HG03521 (cell line): Measurements from ENCODE around the gene AMDHD1.
A peak's percentile ranks its signal among the peaks of the same experiment; 100 is the strongest.

Experiments
- ATAC-seq: cut with Tn5 transposase; IDR thresholded peaks from one replicate; pipeline ENCODE4 v1.9.1; 2021; ENCODE audit warnings: mild to moderate bottlenecking, moderate library complexity; ENCODE audit not compliant: unreplicated experiment

AMDHD1 gene

DNA sequence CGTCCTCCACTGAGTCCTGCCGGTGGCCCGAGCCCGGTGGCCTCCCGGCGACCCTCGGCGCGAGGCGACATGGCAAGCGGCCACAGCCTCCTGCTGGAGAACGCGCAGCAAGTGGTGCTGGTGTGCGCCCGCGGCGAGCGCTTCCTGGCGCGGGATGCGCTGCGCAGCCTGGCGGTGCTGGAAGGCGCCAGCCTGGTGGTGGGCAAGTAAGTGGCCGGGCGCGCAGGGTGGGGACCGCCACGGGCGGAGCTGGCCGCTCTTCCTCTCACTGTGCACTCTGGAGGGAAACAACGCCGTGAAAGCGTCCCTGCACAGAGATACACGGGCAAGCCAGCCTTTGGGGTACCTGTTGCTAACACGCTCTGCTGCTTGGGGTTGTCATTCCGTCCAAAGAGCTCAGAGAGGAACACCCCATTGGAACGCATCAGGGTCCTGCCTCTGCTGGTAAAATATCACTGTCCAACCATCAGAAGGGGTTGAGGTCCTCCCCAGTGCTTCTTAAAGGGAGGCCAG, at the start of gene AMDHD1:
AMDHD1 (plus strand) TSS at position 2 of the 513 bp plus-strand sequence; CDS start at position 70, 68 bp downstream.
- peak; percentile 56 for ATAC-seq

DNA sequence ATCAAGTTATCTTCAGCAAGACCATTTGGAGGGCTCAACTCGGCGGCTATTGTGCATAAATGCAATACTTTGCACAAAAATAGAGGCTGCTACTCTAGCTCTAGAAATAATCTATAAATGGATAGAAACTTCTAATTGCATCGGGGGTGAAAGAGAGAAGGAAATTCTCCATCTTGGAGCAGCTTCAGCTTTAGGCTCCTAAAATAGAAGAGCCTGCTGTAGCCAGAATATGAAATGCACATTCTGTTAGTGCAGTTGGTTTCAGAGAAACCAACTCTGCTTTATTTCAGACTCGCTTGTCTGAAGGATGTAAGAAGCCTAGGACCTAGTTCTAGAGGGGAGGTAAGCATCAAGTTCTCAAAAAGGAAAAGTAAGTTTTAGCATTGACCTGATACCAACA, 46.3 kb upstream of the AMDHD1 start:
- no peak for ATAC-seq

DNA sequence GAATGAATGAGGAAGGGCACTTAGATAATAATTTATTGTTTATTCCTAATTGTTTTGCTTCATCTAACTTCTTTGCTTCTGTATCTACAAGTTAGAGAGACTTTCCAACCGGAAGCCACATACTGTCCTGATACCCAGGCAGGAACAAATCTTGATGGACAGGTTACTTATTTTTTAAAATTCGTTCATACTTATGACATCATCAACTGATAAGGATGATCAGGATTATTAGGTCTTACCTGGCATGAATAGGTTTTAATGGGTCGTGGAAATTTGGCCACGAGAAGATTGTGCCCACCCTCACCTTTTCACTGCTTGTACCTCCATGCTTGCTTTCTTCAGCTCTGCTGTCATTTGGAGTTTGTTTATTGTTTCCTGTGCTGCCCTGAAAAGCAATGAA, 45.0 kb upstream of the AMDHD1 start:
- ATAC-seq, result no peak

- no peak for ATAC-seq
Observed at GRCh38 chr12:95908573-95908972, 34.6 kb upstream of the AMDHD1 start.

- ATAC-seq, result no peak
Observed at GRCh38 chr12:95909871-95910270, 33.3 kb upstream of the AMDHD1 start.

- ATAC-seq, result peak; percentile 90
Observed at GRCh38 chr12:95918194-95918993, 24.7 kb upstream of the AMDHD1 start.

DNA sequence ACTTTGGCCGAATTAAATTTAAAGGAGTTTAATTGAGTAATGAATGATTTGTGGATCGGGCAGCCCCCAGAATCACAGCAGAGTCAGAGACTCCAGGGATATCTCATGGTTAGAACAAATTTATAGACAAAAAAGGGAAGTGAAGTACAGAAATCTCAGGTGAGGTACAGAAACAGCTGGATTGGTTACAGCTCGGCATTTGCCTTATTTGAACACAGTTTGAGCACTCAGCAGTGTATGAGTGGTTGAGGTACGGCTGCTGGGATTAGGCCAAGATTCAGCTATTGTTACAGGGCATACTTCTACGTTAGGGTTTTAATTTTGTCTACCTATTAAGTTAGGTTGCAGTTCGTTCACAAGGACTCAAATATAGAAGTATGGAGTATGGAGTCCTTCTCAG, 24.0 kb upstream of the AMDHD1 start:
- ATAC-seq, result no peak

DNA sequence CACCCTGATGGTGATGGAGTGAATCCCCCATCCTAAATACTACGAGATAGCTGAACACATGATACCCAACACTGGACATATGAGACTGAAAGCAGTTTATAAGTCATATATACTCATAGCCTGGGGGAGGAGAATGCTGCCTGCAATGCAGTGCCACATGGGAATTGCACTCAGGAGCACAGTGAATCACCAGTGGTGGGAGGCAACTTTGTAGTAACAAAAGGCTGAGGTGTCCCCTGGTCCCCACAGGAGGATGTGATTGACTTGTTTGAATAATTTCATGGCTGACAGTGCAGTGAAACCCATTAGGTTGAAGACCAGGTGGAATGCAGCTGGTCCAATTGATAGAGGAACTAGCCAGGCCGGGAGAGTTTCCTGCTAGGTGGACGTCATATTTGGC, 20.9 kb upstream of the AMDHD1 start:
- no peak for ATAC-seq

DNA sequence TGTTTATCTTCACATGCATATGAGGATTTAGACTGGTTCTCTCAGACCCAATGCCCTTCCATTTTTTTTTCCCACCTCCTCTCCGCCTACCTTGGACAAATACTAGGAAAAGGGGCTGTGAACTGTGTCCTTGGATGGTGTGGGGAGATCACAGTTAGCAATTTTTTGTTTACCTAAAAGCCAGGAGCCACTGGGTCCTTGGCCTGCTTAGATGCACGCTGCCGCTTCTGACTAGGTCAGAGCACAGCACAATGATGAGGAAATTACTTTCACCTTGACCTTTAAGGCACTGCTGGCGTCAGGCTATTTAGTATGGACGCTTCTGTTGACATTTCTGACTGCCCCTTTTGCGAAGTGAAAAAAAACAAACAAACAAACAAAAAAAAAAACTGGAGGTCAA, 2.6 kb upstream of the AMDHD1 start:
- ATAC-seq, result no peak

DNA sequence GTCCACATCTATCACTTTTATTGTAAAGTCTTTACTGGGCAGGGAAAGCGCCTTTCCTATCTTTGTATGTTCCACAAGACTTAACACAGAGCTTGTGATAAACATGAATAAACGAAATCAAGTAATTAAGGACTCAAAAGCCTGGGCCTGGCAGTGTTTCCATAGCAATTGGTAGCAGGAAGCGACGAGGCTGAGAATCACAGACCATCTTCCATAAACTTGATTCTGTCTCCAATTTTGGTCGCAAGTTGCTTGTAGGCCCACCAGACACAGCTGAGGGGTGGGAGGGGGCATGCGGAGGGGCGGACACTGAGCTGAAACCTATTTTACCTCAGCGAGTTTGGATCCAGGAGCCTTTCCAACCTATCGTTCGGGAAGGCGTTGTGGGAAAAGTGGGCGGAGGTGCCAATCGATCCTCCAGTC, 1.0 kb upstream of the AMDHD1 start:
- no peak for ATAC-seq

DNA sequence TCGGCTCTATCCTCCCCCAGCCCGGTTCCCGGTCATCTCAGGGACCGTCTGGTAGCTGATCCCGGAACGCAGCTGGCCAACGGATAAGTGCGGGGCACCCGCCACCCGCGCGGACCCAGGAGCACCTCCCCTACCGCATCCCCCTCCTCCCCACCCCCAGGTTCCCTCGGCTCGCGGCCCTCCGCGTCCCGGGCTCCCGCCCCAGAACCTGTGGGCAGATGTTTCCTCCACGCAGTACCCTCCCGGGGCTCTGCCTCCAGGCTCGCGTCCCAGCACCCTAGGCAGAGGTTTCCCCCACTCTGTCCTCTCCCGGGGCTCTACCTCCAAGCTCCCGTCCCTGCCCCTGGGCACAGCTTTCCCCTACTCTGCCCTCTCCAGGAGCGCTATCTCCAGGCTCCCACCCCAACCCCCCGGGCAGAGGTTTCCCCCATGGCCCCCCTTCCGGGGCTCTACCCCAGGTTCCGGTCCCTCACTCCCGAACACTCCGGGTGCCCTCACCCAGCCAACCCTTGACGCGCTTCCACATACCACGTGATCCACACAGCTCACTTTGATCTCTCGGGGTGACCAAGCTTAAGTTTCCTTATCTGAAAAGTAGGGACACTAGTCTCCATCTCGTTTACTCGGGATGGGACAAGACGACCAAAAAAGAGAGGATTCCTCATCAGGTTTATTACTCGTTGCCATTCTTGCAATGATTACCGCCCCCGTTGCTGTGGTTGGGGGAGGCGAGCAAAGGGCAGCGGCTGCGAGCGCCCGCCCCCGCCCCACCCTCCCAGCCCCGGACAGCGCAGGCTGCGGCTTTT, 404 bp upstream of the AMDHD1 start, which contains the start of gene CCDC38:
CCDC38 (minus strand) TSS at position 91 of the 806 bp plus-strand sequence. CDS start 6,105 bp downstream, outside the sequence.
- ATAC-seq, result peak; percentile 97

DNA sequence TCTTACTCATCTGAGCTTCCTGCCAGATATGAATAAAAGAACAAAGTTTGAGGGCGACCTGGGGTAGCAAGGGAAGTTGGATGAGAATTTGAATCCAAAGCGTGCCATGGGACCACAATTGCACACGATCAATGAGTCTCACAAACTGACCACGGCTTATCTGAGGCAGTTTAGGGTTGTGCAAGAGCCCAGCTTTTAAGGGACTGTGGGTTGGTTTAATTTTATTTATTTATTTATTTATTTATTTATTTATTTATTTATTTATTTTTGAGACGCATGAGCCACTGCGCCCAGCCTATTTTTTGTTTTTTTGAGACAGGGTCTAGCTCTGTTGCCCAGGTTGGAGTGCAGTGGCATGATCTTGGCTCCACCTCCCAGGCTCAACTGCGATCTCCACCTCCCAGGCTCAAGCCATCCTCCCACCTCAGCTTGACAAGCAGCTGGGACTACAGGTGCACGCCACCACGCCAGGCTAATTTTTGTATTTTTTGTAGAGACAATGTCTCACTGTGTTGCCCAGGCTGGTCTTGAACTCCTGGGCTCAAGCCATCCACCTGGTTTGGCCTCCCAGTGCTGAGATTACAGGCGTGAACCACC, 1.1 kb downstream of the AMDHD1 start:
- no peak for ATAC-seq

DNA sequence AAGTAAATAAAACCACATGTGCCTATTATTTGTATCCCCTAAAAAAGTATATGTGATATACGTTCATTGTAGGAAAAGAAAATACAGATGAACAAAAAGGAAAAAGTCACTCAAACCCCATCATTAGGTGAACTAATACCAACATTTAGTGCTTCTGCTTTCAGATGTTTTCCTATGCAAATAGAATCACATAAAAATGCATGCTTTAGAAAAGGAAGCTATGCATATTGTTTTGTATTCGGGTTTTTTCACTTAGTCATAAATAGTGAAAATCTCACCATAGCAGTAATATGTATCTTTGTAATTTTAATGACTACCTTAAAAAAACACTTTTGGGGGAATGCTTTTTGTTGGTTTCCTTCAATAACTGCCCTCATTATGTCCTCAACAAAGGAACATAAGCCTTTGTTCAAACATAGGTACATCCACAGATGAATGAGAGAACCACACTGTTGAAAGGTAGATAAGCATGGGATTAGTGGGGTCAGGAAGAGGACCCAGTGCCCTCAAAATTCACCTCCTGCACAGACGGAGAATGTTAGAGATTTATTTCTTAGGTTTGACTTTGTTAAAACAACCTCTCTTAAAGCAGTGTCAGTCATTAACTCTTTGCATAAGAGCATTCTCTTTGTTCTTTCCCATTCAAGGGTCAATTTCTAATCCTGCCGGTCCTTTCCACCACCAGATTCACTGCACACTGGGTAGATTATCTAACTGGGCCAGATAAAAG, 6.5 kb downstream of the AMDHD1 start:
- ATAC-seq, result no peak

- no peak for ATAC-seq
Observed at GRCh38 chr12:95951515-95951914, 8.4 kb downstream of the AMDHD1 start.

- no peak for ATAC-seq
Observed at GRCh38 chr12:95953000-95953399, 9.9 kb downstream of the AMDHD1 start.

- no peak for ATAC-seq
Observed at GRCh38 chr12:95955549-95956159, 12.5 kb downstream of the AMDHD1 start.

DNA sequence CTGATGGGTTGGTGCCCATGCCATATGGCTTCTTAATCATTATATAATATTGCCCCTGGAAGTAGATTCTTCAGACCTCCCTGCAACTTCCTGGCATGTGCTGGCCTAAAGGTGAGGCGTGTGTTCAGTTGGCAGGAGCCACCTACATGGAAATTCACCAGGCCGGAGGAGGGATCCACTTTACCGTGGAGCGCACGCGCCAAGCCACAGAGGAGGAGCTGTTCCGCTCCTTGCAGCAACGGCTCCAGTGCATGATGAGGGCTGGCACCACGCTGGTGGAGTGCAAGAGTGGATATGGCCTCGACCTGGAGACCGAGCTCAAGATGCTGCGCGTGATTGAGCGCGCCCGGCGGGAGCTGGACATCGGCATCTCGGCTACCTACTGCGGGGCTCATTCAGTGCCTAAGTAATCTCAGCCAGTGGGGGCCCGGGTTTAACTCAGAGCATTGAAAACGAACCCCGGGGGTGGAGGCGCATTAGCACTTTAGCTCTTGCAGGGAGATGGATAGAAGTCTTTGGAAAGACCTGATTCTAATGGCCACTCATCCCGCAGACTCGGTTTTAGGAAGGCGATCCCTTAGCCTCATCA, 13.5 kb downstream of the AMDHD1 start:
- no peak for ATAC-seq

DNA sequence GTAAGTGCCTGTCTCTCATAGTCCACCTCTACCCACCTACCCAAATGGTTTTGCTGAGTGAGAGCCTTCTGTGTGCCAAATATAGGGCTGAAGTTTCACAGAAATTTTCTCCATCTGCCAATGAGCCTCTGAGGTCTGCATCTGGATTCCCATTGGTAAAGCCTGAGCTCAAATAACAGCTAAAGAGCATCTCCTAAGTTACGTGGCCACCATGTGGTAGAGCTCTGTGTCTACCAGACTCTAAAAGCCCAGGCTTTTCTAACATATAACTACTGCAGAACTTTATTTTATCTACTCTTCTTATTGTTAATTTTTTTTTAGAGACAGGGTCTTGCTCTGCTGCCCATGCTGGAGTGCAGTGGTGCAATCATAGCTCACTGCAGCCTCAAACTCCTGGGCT, 16.0 kb downstream of the AMDHD1 start:
- ATAC-seq, result no peak

- no peak for ATAC-seq
Observed at GRCh38 chr12:95960241-95960640, 17.1 kb downstream of the AMDHD1 start.

DNA sequence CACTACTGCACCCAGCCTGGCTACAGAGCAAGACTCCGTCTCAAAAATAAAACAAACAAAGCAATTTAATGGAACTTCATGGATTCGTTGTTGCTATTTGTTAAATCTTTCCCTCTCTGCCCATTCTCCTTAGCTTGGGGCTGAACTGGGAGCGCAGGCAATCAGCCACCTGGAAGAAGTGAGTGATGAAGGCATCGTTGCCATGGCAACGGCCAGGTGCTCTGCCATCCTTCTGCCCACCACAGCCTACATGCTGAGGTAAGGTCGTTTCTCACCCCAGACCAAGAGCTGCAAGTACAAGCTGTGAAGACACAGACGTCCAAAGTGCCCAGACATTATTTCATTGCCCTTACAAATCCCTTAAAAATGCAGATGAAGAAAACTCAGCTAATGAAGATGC, 19.1 kb downstream of the AMDHD1 start:
- no peak for ATAC-seq
